Ovary (tissue), 3 donors: ENCODE results near the gene GUCD1.

ENCODE experiments used
- CTCF ChIP-seq, 3 donors: fragments of 450-650 bp in 2 of 3; fragments of 200-600 bp in 1 of 3; IDR thresholded peaks; one replicate each; pipeline versions ENCODE4 v1.5.1 to v1.8.0; 2016 to 2022; ENCODE audit warnings: antibody characterized with exemption in 3 of 3, mild to moderate bottlenecking in 1 of 3
- EP300 ChIP-seq: sonication (generic); formaldehyde crosslinking; IDR thresholded peaks from one replicate; pipeline ENCODE4 v1.6.1; 2017; ENCODE audit warnings: antibody characterized with exemption
- POLR2A ChIP-seq: fragments of 450-650 bp; IDR thresholded peaks from one replicate; pipeline ENCODE4 v1.6.1; 2017; ENCODE audit warnings: antibody characterized with exemption, mild to moderate bottlenecking, moderate library complexity
- donor health status: DM: no; HTN: no; CAD: no.

DNA sequence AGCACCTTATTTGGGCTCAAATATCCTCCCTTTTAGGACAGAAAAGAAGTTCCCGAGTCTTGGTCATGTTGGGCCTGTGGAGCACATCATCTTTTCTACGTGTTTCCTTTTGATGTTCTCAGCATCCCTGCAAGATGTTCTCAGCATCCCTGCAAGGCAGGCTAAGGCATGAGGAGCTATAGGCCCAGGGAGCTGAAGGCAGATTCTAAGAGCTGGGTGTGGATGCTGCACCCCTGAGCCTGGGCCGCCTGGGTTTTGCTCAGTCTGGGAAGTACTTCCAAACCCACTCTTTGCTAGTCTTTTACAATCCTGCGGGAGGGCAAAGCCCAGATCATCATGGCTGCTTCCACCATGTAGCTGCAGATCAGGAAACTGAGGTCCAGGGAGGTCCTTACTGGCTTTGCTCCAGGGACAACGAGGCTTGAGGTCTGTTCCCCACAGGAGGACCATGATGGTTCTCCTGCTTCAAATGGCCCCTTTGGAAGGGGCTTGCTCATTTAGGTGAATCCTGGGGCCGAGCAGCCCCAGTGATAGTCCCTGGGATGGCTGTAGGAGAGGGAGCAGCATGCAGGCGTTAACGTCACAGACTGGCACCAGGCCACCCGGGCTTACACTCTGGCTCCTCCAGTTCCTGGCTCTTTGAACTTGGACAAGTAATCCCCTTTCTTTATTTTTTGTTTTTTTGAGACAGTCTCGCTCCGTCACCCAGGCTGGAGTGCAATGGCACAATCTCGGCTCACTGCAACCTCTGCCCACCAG lies 27.3 kb upstream of the GUCD1 start:
- TF ChIP-seq EP300 = no peak
- TF ChIP-seq CTCF (IDR thresholded peaks at IDR 0.05) = no peak
- no peak for TF ChIP-seq POLR2A
